CD4-positive, alpha-beta T cell treated with Interleukin-10 for 1 hour (primary cell): ENCODE results near the gene POU3F3.

Experiments used
- DNase-seq: peaks from one replicate; pipeline ENCODE4 v3.0.0-alpha.2; 2020

Gene POU3F3

DNA sequence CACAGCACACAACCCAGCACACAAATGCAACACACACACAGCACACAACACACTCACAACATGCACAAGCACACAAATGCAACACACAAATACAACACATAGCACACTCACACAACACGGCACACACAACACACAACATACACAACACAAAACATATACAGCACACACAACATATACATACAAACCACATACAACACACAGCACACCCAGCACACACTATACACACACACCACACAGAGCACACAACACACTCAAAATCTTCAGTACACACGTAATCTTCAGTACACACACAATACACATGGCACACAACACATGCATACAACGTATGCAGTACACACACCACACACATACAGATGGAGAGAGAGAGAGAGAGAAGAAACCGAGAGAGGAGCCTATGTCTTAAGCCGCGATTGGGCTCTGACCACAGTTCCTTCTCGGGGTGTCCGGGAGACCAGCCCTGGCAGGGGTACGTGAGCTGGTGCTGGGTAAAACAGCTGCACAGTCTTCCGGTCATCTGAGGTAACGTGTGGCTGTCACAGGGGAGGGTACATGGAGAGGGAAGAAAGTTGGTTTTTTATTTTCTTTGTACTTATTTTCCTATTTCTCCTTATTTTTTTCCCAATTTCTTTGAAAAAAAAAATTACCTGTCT lies 25.1 kb downstream of the POU3F3 start:
- no peak for DNase-seq

DNA sequence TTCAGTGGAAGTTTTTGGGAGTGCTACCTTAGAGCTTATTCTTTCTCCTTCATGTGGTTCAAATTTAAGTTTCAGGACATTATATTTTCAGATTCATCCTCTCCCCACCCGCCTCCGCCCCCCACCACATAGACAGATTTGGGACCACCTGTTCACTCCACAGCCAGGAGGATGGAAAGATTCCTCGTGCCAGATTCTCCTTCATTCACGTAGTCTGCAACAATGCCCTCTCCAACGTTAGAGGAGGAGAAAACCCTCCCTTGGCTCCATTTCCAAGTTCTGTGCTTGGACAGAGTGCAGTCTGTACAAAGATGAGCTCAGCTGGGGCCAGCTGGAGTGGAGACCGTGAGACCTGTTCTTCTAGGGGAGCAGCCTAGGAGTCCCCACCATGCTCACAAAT lies 26.2 kb downstream of the POU3F3 start:
- no peak for DNase-seq

DNA sequence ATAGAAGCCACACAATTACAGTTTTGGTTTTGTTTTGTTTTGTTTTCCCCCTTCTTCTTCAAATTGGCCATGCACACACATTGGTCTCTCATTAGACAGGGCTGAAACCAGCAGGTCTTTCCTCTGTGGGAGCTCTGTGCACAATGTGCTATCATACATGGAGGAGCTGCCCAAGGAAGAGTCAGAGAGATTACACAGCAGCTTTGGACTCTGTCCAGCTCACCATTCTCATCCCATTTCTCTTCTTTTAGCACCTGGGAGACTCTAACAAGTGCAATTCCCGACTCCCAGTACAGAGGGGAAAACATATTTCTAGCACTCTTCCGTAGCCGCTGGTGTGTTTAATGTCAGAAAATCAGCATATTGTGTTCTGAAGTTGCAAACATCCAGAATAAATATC lies 29.4 kb downstream of the POU3F3 start:
- no peak for DNase-seq

DNA sequence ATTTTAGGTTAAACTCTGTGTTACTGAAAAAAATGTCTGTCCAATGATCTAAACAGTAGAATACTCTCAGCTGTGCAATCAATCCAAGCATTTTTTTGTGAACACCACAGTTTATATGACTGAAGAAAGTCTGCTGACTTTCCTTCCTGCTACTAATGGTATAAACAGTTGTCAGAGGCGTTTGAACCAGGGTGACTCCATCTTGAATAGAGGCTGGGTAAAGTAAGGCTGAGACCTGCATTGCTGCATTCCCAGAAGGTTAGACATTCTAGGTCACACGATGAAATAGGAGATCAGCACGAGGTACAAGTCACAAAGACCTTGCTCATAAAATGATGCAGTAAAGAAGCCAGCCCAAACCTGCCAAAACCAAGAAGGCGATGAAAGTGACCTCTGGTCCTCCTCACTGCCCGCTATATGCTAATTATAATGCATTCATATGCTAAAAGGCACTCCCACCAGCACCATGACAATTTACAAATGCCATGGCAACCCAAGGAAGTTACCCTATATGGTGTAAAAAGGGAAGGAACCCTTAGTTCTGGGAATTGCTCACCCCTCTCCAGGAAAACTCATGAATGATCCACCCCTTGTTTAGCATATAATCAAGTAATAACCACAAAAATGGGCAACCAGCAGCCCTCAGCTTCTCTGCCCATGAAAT lies 31.3 kb downstream of the POU3F3 start:
- no peak for DNase-seq

DNA sequence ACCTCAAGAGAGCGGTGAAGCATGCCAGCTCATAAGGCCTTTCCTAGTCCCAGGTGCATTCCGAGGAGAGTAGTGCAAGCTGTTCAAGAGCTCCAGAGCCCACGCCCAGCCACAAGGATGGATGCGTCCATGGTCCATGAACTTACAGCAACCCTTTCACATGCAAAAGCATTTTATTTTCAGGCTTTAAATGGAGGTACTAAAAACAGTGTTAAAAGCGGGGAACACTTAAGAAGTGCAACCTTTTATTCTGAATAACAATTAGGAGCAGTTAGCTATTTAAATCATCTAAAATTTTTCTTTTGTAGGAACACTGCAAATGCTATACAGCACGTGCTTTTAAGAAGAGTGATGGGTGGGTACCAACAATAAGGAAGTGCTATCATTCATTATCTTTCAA lies 33.8 kb downstream of the POU3F3 start:
- no peak for DNase-seq

DNA sequence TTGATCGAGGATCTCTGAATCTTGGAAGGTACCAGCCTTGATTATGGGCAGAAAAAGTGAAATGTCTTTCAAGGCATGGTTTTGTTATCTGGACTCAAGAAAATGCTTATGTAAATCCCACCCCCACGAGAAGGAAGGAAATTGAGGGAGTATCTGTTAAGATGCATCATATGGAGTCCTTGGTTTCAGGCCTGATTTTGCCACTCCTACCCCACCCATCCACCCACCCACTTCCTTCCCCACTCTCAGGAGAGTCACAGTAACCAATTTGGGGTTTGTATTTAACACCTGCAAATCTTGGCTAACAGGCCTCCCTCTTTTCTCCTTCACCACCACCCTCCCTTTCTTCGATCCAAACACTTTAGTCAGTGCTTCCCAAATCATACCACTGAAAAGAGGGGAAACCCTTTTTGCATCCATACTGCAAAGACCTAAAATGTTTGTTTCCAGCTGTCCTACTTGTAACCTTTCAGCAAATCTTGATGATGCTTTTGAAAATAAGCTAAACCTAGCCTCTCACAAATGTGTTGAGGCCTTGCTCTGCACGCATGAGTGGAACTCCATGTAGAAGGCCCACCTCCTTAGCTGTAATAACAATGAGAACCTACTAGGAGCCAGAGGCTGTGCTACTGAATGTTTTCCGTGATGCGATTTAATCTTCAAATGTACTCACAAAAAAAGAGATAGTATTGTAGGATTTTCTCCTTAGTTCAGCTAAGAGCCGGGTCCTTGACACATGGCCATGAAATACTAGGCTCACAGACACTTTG lies 34.8 kb downstream of the POU3F3 start:
- DNase-seq: no peak

DNA sequence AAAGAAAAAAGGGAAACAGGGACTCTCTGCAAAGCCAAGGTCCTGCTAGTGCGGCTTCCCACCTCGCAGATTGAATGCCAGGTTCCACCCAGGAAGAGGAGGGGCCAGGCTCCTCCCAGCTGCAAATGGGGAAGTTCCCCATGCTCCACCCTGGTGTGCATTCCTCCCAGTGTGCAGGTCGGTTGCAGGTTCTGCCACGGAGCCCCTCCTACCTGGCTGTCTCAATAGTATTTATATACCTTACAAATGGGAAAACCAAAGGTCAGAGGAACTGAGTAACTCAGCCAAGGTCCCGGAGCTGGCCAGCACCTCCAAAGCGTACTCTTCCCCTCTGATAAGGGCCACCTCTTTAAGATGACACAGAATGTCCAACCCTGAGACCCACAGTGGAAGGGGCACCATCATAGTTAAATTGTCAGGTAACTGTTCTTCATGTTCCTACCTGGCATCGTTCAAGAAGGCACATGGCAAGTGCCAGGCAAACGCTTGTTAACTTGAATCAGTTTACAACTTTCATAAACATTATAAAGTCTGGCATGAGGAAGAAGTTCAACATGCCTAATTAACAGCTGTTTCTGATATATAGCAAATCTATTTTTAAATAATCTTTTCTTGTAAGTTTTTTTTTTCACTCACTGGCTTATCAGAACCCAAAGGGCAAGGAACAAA lies 35.5 kb downstream of the POU3F3 start:
- no peak for DNase-seq

DNA sequence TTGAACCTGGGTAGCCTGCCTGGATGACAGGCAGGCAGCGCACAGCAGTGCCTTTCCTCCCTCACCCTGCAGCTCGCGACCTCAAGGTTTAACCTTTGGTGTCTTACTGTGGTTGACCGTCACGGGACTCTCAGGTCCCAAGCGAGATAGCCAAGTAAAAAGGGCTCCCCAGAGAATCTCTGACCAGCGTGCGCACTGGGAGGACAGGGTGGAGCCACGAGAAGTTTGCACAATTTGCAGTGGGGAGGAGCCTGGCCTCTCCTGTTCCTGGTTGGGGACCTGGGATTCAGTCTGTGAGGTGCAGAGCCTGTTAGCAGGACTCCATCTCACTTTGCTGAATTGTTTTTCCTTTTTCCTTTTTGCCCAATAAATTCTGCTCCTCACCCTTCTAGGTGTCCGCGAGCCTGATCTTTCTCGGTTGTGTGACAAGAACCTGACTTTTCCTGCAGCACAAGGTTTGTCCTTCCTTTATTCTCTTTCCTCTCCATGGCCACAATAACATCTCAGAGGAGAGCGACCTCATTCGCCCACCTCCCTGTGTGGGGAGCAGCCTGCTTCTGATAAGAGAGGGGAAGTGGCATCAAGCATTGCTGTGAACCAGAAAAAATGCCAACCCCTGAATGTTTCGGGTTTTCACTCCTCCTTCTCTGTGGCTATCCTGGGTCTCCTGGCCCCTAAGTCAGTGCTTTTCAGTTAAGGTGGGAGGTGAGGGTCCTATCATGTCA lies 36.2 kb downstream of the POU3F3 start:
- DNase-seq: no peak

DNA sequence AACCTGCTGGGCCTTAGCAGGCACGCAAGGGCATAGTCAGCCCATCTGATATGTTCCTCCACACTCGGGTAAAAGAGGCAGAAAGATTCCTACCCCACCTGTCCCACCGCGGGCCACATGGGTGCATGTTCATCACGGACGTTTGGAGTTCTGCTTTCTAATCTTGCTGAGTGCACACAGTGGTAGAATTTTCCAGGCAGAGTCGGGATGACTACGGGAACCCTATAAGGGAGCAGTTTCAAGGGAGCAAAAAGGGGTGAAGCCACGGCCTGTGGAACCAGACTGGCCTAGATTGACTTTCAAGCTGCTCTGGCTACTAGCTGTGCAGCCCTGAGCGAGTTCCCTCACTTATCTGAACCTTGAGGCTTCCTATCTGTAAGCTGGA lies 36.8 kb downstream of the POU3F3 start:
- DNase-seq: no peak

DNA sequence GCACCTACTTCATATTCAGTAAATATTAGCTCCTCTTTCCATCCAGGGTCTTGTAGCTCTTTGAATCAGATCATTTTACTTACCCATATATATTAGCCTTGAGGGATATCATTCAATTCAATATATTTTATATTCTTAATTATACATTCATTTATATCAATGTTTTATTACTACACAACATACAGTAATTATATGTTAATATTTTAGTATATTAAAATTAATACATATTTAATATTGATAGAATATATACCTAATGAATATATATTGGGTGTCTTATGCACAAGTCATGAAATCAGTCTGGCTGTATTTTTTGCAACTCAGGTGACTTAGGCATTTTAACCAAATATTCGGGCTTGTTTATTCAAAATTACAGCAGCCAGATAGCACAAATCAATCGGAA lies 37.2 kb downstream of the POU3F3 start:
- DNase-seq: no peak

DNA sequence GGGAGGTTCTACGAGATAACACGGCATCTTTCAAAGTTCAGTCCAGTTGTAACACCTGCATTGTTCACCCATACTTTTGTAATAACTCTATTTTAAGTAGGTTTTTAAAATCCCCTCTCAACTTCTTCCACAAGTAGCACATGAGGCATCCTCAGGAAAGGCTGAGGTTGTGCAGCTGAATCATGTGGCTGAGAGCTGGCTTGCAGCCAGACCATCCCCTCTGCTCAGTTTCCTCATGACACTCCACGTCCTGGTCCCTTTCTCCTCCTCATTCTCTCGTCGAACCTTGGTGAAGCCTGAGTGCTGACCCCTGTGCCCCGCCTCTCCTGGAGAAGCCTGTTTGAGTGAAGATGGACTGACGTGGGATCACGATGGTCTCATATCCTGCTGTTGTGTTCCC lies 42.5 kb downstream of the POU3F3 start:
- no peak for DNase-seq

DNA sequence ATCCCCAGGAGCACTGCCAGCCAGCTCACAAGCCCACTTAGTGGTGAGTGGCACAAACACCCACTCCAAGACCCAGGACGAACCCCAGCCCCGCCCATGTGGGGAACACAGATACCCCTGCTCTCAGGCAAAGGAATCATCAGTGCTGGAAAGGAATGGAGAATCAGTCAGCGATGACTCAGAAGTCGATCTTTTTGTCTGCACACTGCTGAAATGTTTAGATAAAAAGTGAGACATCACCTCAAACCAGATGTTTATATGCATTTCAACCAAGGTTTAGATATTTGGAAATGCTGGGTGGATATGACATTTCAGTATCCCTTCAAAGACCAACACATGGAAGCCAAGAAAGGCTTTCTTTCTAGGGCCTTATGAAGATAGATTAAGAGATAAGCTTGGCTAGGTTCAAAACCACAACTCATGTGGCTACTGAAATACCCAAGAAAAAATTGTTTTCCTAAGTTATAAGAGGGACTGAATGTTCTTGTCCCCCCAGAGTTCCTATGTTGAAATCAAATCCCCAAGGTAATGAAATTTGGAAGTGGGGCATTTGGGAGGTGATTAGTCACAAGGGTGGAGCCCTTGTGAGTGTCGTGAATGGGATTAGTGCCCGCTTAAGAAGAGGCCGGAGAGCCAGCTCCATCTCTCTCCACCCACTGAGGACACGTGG lies 43.7 kb downstream of the POU3F3 start:
- DNase-seq: no peak

DNA sequence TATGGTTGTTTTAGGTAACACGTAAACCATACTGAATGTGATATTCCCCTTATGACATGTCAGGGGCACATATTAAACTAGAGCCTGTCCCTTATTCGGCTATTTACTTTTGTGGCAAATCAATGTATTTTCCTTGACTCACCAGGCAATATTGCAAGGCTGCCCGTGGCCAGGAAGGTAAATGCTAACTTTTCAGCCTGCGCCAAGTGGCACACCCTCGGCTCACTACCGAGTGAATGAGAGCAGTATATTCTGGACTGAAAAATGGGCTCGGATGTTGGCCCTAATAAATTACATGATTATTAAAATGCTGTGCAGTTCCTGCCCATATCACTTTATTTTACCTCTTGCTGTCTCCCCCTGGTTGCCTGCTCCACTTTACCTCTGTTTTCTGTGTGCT lies 46.7 kb downstream of the POU3F3 start:
- no peak for DNase-seq

DNA sequence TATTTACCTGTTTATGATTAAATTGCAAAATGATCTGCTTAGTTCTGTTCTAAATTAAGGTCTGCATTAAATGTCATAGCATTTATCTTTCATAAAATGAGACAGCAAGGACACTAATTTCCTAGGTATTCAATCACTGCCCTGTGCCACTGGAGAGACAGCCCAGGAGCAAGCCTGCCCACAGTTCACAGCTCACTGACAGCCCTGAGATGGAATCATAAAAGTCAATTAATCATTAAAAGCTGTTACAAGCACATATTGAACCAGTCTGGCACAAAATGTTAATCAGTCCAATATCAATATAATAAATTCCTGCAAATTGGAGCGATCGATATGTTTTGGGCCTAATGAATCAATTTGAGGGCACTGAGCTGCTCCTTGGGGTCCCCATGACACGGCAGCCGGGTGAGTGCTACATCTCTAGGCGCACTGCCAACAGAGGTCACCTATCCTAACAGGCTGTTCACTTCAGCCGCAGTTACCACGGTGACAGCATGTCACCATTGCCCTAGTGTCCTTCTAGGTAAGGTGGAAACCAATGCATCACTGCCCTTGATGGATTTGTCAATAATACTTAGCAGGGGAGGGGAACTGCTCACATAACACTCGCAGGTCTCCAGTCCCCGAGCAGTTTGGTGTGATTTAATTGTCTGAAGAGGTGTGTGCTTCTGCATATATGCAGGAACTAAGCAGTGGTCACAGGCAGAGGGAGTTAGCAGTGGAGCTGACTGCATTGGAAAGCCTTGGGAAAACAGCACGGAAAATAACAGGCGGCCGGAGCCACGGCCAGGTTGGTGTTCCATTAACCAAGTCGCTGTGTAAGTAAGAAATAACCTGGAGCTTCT lies 47.3 kb downstream of the POU3F3 start:
- DNase-seq: no peak

DNA sequence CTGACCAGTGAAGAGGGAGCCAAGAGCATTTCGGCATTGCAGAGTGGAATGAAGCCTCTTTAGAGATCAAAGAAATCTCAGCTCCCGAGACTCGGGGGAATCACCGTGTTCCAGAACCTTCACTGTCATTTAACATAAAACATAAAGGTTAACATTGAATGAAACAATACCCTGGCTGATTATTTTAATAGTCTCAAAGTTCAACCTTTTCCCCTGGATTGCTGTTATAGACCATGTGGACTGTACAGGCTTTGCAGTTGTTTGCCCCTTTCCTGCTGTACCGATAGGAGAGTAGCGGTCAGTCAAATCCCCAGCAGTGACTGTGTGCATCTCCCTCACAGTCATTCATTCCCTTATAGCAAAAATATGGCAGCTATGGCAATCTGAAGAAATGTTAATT lies 48.4 kb downstream of the POU3F3 start:
- no peak for DNase-seq
